HepG2 (cell line): ENCODE results near the gene ASTN2. TPM values are rescaled to one million over a fixed set of nuclear protein-coding genes. Genes with fewer than 3 reads are reported as not detected.

ENCODE experiments used
- ATAC-seq: fragments of 200-7000 bp; cut with Tn5 transposase; 3 replicates; pipeline ENCODE4 v1.9.1; 2020; ENCODE audit warnings: mild to moderate bottlenecking, moderate library complexity
- BruUV-seq: library from RNA; stranded (reverse); fragments of 400-500 nt; replicated peaks from 2 replicates; lab custom pipeline; 2021; lab: Mats Ljungman, UMichigan
- CTCF ChIA-PET: fragments of 300-600 bp; formaldehyde crosslinking; extraction: SDS; loops from one replicate; lab custom pipeline; 2021; ENCODE audit warnings: low total read pairs, inconsistent platforms, low intra/inter-chr PET ratio; lab: Yijun Ruan, JAX
- POLR2A ChIA-PET: fragments of 350-600 bp; sonication (Branson Sonifier 250); formaldehyde crosslinking; loops from one replicate; lab custom pipeline; 2020; ENCODE audit warnings: antibody characterized with exemption, inconsistent platforms; lab: Yijun Ruan, JAX
- DNase-seq: peaks from one replicate; pipeline ENCODE4 v3.0.0-alpha.2; 2015; ENCODE audit warnings: low spot score
- FAIRE-seq: peaks from 3 replicates; lab custom pipeline; 2011; peaks lifted over from hg19 to GRCh38; lab: Jason Lieb, UNC
- H2AFZ ChIP-seq: one replicate; pipeline ENCODE4 v1.6.1; 2011; ENCODE audit warnings: low read length, inconsistent platforms
- H3K27ac ChIP-seq: fragments of 300-600 bp; 3 replicates; pipeline ENCODE4 v1.8.0; 2011; ENCODE audit warnings: mixed run types, mild to moderate bottlenecking, mixed read lengths, low read length, inconsistent platforms; ENCODE audit not compliant: insufficient read depth; ENCODE audit errors: extremely low read length
- H3K27me3 ChIP-seq, 2 experiments: fragments of 200-600 bp in 1 of 2; 2 replicates in 1 of 2; 3 replicates in 1 of 2; pipeline versions ENCODE4 v1.6.0 to v1.8.0; 2011; ENCODE audit warnings: low read length in 2 of 2, mild to moderate bottlenecking in 2 of 2, moderate library complexity in 2 of 2, inconsistent platforms in 1 of 2; ENCODE audit not compliant: insufficient read depth in 2 of 2, control insufficient read depth in 1 of 2
- H3K36me3 ChIP-seq, 2 experiments: fragments of 200-600 bp in 1 of 2; replicated peaks in 1 of 2; 2 replicates in 1 of 2; 3 replicates in 1 of 2; pipeline versions ENCODE4 v1.5.1 to v1.8.0; 2011; ENCODE audit warnings: low read length in 2 of 2, inconsistent platforms in 1 of 2; ENCODE audit not compliant: insufficient read depth in 2 of 2, control insufficient read depth in 1 of 2
- H3K4me1 ChIP-seq: 2 replicates; pipeline ENCODE4 v1.5.1; 2012; ENCODE audit warnings: low read length, inconsistent platforms; ENCODE audit not compliant: insufficient read depth
- H3K4me2 ChIP-seq: 2 replicates; pipeline ENCODE4 v1.6.0; 2011; ENCODE audit warnings: low read depth, low read length, inconsistent platforms
- H3K4me3 ChIP-seq, 3 experiments: fragments of 200-600 bp in 1 of 3; sonication (generic), shearing (Covaris generic) in 1 of 3; replicated peaks in 1 of 3; 2 replicates each; pipeline ENCODE4 v1.5.1; 2011 to 2016; ENCODE audit warnings: low read length in 3 of 3, inconsistent platforms in 2 of 3, low read depth in 2 of 3, mild to moderate bottlenecking in 2 of 3, control low read depth in 1 of 3, mixed read lengths in 1 of 3; ENCODE audit not compliant: insufficient read depth in 1 of 3
- H3K79me2 ChIP-seq: one replicate; pipeline ENCODE4 v1.6.1; 2011; ENCODE audit warnings: low read length, inconsistent platforms; ENCODE audit not compliant: insufficient read depth
- H3K9ac ChIP-seq: 2 replicates; pipeline ENCODE4 v1.6.0; 2011; ENCODE audit warnings: mild to moderate bottlenecking, low read depth, low read length, inconsistent platforms; ENCODE audit not compliant: insufficient read depth
- H3K9me3 ChIP-seq: 2 replicates; pipeline ENCODE4 v1.5.1; 2012; ENCODE audit warnings: mild to moderate bottlenecking, low read length
- H4K20me1 ChIP-seq: 2 replicates; pipeline ENCODE4 v1.6.0; 2011; ENCODE audit warnings: inconsistent platforms, mild to moderate bottlenecking, low read length, moderate library complexity; ENCODE audit not compliant: insufficient read depth
- CENPT ChIP-seq: sonication (generic); formaldehyde crosslinking; IDR thresholded peaks from 2 replicates; pipeline ENCODE4 v1.8.0; 2022; ENCODE audit warnings: low read depth, mild to moderate bottlenecking, moderate library complexity, missing genetic modification reagents
- ERF ChIP-seq: IDR thresholded peaks from 2 replicates; pipeline ENCODE4 v1.6.1; 2018; ENCODE audit warnings: missing biosample characterization, missing genetic modification reagents
- MIXL1 ChIP-seq: IDR thresholded peaks from 2 replicates; pipeline ENCODE4 v1.6.1; 2016
- REST ChIP-seq, 2 experiments: IDR thresholded peaks; 2 replicates each; pipeline ENCODE4 v1.6.1; 2011 to 2012; ENCODE audit warnings: low read length in 2 of 2, borderline replicate concordance in 1 of 2, low read depth in 1 of 2, mild to moderate bottlenecking in 1 of 2, moderate library complexity in 1 of 2
- SNAPC5 ChIP-seq: sonication (generic); formaldehyde crosslinking; IDR thresholded peaks from 2 replicates; pipeline ENCODE4 v1.8.1; 2023; ENCODE audit warnings: mild to moderate bottlenecking, missing genetic modification reagents, borderline replicate concordance
- SOX5 ChIP-seq: IDR thresholded peaks from 2 replicates; pipeline ENCODE4 v1.6.1; 2016; ENCODE audit warnings: borderline replicate concordance
- ZNF142 ChIP-seq: sonication (generic); formaldehyde crosslinking; IDR thresholded peaks from 2 replicates; pipeline ENCODE4 v1.4.0; 2020; ENCODE audit warnings: missing genetic modification reagents
- WGBS: methylation state at CpG from one replicate; pipeline ENCODE4 v1.1.6; 2017; ENCODE audit warnings: low lambda C conversion rate; 5-methylcytosine and 5-hydroxymethylcytosine counted together
- in situ Hi-C: cut with HindIII; loops from 2 replicates; pipeline ENCODE4 v1.10.0; 2017; ENCODE audit warnings: low pct_unique_long_range_greater_than_20kb; ENCODE audit not compliant: extremely low pct_ligation_motif_present
- intact Hi-C: fragments of 100-400 bp; cut with micrococcal nuclease; formaldehyde crosslinking; loops from one replicate; pipeline ENCODE4 v1.10.0; 2022; ENCODE audit not compliant: unreplicated experiment
- polyA plus RNA-seq, 8 experiments: library from polyadenylated mRNA; depleted of rRNA in 3 of 8; stranded (reverse) in 7 of 8; unstranded in 1 of 8; fragments of >200 nt; fragmentation: Illumina TruSeq in 4 of 8; extraction: Trizol in 4 of 8; gene quantifications; 2 replicates each; pipeline versions ENCODE4 v1.2.1 to v1.2.3, GENCODE V29; 2011 to 2016; ENCODE audit warnings: low read depth in 4 of 8, missing spikeins in 1 of 8, mixed read lengths in 1 of 8; ENCODE audit not compliant: insufficient read depth in 1 of 8
- total RNA-seq, 5 experiments: library from RNA; depleted of rRNA; stranded (reverse); fragments of >200 nt; fragmentation: Illumina TruSeq; extraction: Trizol; gene quantifications; 2 replicates each; pipeline ENCODE4 v1.2.3, GENCODE V29; 2016; ENCODE audit warnings: low read depth in 1 of 5
- TF ChIP-seq, protein P1 (sequence below): sonication (generic); formaldehyde crosslinking; IDR thresholded peaks from 2 replicates; pipeline ENCODE4 v1.4.0; 2020; ENCODE audit warnings: mild to moderate bottlenecking, missing genetic modification reagents
- TF ChIP-seq, protein P2 (sequence below): sonication (generic); formaldehyde crosslinking; IDR thresholded peaks from 2 replicates; pipeline ENCODE4 v1.9.0; 2021; ENCODE audit warnings: missing genetic modification reagents, borderline replicate concordance

Gene ASTN2
- total and polyA plus RNA-seq, 2 of the 13 experiments (the other 11 are each of a cell fraction or from before 2014, with no cell fraction given) = 5.2 to 13.5 TPM

GRCh38 chr9:117334101-117334500, 80.8 kb downstream of the ASTN2 start:
- CTCF ChIA-PET = no interaction called here
- FAIRE-seq = no peak
- Histone ChIP-seq H3K79me2 (no peaks in the 10 kb centered on the region), H3K4me2 (no peak overlapping the region), H3K9me3 (no peaks in the 10 kb centered on the region), H3K27me3 (no peaks in the 10 kb centered on the region), H3K4me3 (no peak overlapping the region), H2AFZ (no peak overlapping the region), H3K4me1 (no peaks in the 10 kb centered on the region), H3K9ac (no peak overlapping the region), H4K20me1 (no peaks in the 10 kb centered on the region), H3K27ac (no peak overlapping the region), H3K36me3 (no peaks in the 10 kb centered on the region)
- no peak for ATAC-seq
- intact Hi-C loops (no loop called here), in situ Hi-C loops (loop anchor here (10.0 kb wide), 1 partner anchor 61 kb away; no protein-coding TSS in a partner anchor)
- no peak for DNase-seq
- no TSS peak for BruUV-seq
- POLR2A ChIA-PET = no interaction called here
- WGBS = 0% methylated on average over 1 of the region's 2 CpGs
- TF ChIP-seq MIXL1 (CRISPR knock-in tag) (no peak), ERF (CRISPR knock-in tag) (no peak), SOX5 (CRISPR knock-in tag) (no peak), SNAPC5 (no peak), CENPT (CRISPR knock-in tag) (no peak), ZNF142 (no peak), REST (IDR thresholded peaks at IDR 0.05; ENCODE audit: borderline replicate concordance in 1 of 2, low read depth in 1 of 2, low read length in 2 of 2) (peak; percentile 46 to 91)
- TF ChIP-seq, protein P1, sequence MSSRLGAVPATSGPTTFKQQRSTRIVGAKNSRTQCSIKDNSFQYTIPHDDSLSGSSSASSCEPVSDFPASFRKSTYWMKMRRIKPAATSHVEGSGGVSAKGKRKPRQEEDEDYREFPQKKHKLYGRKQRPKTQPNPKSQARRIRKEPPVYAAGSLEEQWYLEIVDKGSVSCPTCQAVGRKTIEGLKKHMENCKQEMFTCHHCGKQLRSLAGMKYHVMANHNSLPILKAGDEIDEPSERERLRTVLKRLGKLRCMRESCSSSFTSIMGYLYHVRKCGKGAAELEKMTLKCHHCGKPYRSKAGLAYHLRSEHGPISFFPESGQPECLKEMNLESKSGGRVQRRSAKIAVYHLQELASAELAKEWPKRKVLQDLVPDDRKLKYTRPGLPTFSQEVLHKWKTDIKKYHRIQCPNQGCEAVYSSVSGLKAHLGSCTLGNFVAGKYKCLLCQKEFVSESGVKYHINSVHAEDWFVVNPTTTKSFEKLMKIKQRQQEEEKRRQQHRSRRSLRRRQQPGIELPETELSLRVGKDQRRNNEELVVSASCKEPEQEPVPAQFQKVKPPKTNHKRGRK (CRISPR knock-in tag) = no peak
- TF ChIP-seq, protein P2, sequence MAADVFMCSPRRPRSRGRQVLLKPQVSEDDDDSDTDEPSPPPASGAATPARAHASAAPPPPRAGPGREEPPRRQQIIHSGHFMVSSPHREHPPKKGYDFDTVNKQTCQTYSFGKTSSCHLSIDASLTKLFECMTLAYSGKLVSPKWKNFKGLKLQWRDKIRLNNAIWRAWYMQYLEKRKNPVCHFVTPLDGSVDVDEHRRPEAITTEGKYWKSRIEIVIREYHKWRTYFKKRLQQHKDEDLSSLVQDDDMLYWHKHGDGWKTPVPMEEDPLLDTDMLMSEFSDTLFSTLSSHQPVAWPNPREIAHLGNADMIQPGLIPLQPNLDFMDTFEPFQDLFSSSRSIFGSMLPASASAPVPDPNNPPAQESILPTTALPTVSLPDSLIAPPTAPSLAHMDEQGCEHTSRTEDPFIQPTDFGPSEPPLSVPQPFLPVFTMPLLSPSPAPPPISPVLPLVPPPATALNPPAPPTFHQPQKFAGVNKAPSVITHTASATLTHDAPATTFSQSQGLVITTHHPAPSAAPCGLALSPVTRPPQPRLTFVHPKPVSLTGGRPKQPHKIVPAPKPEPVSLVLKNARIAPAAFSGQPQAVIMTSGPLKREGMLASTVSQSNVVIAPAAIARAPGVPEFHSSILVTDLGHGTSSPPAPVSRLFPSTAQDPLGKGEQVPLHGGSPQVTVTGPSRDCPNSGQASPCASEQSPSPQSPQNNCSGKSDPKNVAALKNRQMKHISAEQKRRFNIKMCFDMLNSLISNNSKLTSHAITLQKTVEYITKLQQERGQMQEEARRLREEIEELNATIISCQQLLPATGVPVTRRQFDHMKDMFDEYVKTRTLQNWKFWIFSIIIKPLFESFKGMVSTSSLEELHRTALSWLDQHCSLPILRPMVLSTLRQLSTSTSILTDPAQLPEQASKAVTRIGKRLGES (CRISPR knock-in tag) = no peak
